Left cardiac atrium (tissue), 4 donors: ENCODE results near the gene SPECC1L. TPM values are rescaled to one million over a fixed set of nuclear protein-coding genes. Genes with fewer than 3 reads are reported as not detected.
"Not testable (repeated sequence)": the region's sequence is repeated elsewhere in the genome, so short reads cannot be mapped to it uniquely, and the experiment has no call there.

Experiments
- ATAC-seq, 2 donors: fragments of 200-7000 bp; cut with Tn5 transposase; one replicate each; pipeline ENCODE4 v1.9.1; 2020; ENCODE audit warnings: mild to moderate bottlenecking in 2 of 2, moderate library complexity in 2 of 2
- DNase-seq: peaks from one replicate; pipeline ENCODE4 v3.0.0-alpha.2; 2020
- intact Hi-C, 2 donors: fragments of 100-400 bp; cut with DNase I; formaldehyde crosslinking; loops; one replicate each; pipeline versions ENCODE4 v1.14.1 to v1.15.1; 2022 to 2023
- total RNA-seq, 2 donors: library from RNA; stranded (reverse); fragmentation: NEBNext Ultra II Directional; extraction: Animal tissue kit (Norgen Biotek cat#: 25700); gene quantifications; one replicate each; pipeline ENCODE4 v1.2.1, GENCODE V29; 2021
- donor health status: DM: no; HTN: yes; CAD: no.
- donor health status: DM: no; HTN: yes; CAD: no; lungs with severe emphysema.
- donor health status: DM: yes; HTN: yes; CAD: no.
- donor health status: Dilated cardiomyopathy.

Gene SPECC1L
- total RNA-seq, 2 donors from 2014 or later = 54.5 to 59.1 TPM

GRCh38 chr22:24244144-24244787 lies 26.4 kb upstream of the SPECC1L start:
- ATAC-seq (peak in 1 of 2 donors; percentile 27), DNase-seq (peak; percentile 44)
- intact Hi-C loops = no loop called here

- peak in 1 of 2 donors; percentile 25 for ATAC-seq
- intact Hi-C loops = not testable (repeated sequence)
- peak; percentile 62 for DNase-seq
Observed at GRCh38 chr22:24245030-24245431, 25.6 kb upstream of the SPECC1L start, which contains the start of gene GGT5. Gene GGT5 (minus strand): TSS chr22:24245082. CDS start chr22:24244725, 357 bp downstream.

- ATAC-seq (peak; percentile 74 to 81), DNase-seq (peak; percentile 89)
- intact Hi-C loops = loop anchor here in 1 of 2 donors (2.0 kb wide), 1 partner anchor 57 kb away; no protein-coding TSS in a partner anchor
Observed at GRCh38 chr22:24245584-24246561, 24.8 kb upstream of the SPECC1L start.

GRCh38 chr22:24247011-24247507 lies 23.6 kb upstream of the SPECC1L start:
- ATAC-seq (peak in 1 of 2 donors; percentile 18), DNase-seq (peak; percentile 48)
- intact Hi-C loops = loop anchor here in 1 of 2 donors (2.0 kb wide), 1 partner anchor 58 kb away; no protein-coding TSS in a partner anchor

DNA sequence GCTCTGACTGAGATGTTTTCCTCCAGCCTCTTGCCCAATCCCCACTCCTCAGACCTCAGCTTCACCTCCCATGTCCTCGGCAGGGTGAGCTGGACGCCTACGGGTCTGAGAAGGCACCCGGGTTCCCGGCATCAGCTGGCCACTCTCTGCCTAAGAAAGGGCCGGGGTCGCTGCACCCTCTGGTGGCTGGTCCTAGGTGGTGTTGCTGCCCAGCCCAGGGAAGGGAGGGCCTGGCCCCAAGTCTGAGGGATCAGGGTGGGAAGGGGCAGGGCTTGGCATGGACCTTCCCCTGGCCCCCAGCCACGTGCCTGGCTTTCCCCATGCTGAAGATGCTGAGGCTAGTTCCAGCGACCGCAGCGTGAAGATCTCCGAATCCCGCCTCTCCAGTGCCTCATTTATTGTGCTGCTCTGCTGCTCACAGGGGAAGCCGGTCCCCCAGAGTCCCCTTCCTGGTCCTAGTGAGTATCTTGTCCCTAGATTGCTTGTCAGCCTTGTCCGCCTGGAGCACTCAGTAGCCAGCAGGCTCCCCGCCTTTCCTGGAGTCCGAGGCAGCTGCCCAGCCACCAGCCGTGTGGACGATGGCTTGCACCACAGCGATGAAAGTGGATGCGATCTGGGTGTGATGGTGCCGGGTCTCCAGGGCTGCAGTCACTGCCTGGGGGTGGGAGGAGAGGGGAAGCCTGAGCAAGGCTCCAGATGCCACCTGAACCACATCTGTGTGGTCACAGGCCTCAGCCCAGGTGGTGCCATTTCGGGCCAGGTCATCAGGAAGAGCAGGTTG lies 22.9 kb upstream of the SPECC1L start:
- peak; percentile 96 for ATAC-seq
- intact Hi-C loops = loop anchor here in 1 of 2 donors (2.0 kb wide), 1 partner anchor 59 kb away; no protein-coding TSS in a partner anchor
- peak; percentile 95 for DNase-seq

- intact Hi-C loops, DNase-seq, ATAC-seq: not testable (repeated sequence)
Observed at GRCh38 chr22:24248611-24249010, 22.0 kb upstream of the SPECC1L start.

DNA sequence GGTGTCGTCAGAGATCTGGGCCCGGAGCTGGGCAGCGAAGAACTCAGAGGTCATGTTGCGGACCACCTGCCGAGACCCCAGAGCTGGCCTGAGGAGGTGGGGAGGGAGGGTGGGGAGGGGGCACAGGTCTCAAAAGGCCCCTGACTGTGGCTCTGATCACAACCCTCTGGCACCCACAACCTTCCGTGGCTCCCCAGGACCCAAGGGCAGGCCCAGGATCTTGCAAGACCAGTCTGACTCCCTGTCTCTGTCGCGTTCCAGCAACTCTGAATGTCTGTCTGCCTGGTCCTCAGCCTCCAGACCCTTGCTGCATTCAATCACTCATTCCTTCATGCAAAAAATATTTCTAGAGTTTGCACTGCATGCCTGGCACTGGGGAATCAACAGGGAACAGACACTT lies 21.2 kb upstream of the SPECC1L start:
- intact Hi-C loops, ATAC-seq, DNase-seq: not testable (repeated sequence)

GRCh38 chr22:24251286-24251685 lies 19.3 kb upstream of the SPECC1L start:
- ATAC-seq, intact Hi-C loops, DNase-seq: not testable (repeated sequence)

DNA sequence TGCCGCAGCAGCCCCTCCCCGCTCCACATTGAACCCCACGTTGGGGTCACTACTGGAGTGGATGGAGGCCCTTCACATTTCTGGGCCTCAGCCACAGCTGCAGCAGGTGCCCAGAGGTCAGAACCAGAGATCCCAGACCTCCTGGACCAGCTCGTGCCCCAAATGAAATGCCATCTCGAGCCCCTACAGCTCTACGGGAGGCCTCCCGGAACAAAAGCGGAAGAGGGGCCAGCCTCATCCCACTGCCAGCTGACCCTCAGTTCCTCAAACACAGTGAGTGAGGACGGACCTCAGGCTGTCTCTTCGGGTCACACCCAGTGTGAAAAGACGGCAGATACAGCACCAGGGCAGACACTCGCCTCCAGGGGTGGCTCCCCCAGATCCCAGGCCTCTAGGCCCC lies 17.5 kb upstream of the SPECC1L start:
- DNase-seq, intact Hi-C loops, ATAC-seq: not testable (repeated sequence)

- ATAC-seq, intact Hi-C loops, DNase-seq: not testable (repeated sequence)
Observed at GRCh38 chr22:24256136-24256535, 14.5 kb upstream of the SPECC1L start.

DNA sequence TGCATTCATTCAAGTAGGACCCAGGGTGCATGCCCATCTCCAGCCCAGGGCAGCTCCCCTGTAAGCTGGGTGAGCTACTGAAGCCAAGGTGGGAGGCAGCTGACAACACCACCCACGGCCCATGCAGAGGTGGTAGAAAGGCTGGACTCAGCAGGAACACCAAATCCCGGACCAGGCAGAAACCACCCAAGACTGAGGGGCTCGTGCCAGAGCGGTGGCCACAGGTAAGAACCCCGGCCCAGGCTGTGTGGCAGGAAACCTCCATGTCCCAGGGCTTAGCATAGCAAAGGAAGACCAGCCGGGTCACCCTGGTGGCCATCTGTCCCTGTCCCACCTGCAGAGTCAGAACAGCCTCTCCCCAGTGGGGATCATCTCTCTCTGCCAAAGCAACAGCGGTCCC lies 13.9 kb upstream of the SPECC1L start:
- intact Hi-C loops, DNase-seq: not testable (repeated sequence)

GRCh38 chr22:24259459-24259858 lies 11.2 kb upstream of the SPECC1L start:
- intact Hi-C loops, ATAC-seq: not testable (repeated sequence)
- DNase-seq = peak; percentile 82

More for the DNA sequence above, 13.9 kb upstream of the SPECC1L start:
- ATAC-seq = not testable (repeated sequence)

DNA sequence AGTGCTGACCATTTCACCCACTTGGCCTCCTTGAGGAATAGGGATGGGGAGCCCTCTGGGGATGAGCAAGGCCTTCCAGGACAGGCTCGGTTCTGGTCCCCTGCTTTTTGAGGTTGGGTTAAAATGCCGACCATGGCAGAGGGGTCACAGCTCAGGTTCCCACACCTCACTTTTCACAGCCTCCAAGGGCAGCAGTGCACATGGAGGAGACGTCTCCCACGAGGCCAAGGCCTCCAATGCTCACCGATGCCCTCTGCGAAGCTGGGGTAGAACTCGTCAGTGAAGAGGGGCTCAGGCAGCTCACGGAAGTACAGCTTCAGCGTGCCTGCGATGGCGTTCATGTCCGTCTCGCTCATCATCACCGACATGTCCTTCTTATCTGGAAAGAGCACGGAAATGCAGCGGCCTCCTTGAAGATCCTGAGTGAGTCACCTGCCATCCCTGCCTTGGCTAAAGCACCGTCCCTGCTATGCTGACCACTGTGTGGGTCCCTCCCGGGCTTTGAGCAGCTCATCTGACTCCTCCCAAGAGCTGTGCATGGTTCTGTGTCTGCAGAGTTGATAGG lies 8.4 kb upstream of the SPECC1L start:
- DNase-seq, intact Hi-C loops, ATAC-seq: not testable (repeated sequence)

GRCh38 chr22:24263479-24263878 lies 7.2 kb upstream of the SPECC1L start:
- ATAC-seq, intact Hi-C loops, DNase-seq: not testable (repeated sequence)

DNA sequence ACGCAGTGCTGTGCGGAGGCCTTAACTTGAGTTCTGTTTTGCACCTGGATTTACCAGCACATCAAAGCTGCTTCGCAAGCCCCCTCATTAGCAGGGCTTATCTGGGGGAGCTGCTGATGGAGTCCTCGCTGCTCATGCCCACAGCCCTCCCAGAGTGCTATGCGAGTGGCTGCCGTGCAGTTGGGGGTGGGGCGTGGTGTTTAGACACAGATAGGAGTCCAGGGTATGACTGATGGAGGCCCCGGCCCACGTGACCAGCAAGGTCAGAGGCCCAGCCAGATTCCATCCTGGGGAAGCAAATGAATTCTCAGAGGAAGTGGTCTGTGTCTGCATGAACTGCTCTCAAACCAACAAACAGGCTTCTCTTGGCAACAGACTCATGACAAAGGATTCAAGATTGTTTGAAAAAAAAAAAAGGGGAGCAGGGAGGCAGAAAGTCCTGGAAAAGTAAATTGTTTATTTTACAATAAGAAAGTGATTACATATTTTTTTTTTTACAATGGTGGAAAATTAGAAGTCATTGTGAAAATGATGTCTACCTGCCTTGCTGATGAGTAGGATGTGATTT lies 6.2 kb upstream of the SPECC1L start:
- DNase-seq, ATAC-seq, intact Hi-C loops: not testable (repeated sequence)

- ATAC-seq (no peak), DNase-seq (no peak)
- intact Hi-C loops = no loop called here
Observed at GRCh38 chr22:24265734-24266133, 4.9 kb upstream of the SPECC1L start.

DNA sequence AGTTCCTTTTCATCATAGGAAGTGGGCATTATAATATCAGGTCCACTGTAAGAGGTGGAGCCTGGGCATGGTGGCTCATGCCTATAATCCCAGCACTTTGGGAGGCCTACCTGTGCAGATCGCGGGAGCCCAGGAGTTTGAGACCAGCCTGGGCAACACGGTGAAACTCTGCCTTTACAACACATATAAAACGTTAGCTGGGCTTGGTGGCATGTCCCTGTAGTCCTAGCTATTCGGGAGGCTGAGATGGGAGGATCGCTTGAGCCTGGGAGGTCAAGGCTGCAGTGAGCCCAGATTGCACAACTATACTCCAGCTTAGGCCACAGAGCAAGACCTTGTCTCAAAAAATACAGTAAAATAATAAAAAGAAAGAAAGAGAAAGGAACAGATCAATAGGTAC lies 4.1 kb upstream of the SPECC1L start:
- DNase-seq, intact Hi-C loops, ATAC-seq: not testable (repeated sequence)

DNA sequence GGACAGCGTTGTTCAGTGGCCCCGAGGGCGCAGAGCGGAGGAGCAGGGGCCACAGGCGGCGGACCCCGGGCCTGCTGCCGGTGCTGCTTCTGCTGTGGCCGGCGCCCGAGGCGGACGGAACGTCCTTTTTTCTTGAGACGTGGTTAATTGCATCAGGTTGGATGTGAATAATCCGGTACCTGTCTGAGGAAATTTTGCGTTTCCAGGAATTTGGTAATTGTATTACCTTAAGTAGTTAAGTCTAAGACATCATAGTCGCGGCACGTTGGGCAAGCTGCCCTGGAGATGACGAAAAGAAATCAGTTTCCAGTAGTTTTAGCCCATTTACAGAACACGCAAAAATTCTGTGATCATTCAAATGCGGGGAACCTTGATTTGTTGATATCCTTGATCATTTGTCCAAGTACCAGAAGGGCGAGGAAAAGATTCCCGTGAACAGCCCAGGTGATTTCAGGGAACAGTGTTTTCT lies 789 bp downstream of the SPECC1L start:
- ATAC-seq = peak in 1 of 2 donors; percentile 24

More for the DNA sequence above, 789 bp downstream of the SPECC1L start:
- intact Hi-C loops = no loop called here
- DNase-seq = peak; percentile 40
